HFF-Myc (cell line): ENCODE results near the gene TTC3.
A peak's percentile ranks its signal among the peaks of the same experiment; 100 is the strongest.

Source experiments
- DNase-seq: peaks from one replicate; pipeline ENCODE4 v3.0.0-alpha.2; 2011; ENCODE audit warnings: low read depth; ENCODE audit errors: extremely low read depth
- H3K4me3 ChIP-seq: replicated peaks from 2 replicates; pipeline ENCODE4 v1.5.1; 2011; ENCODE audit warnings: low read depth, mild to moderate bottlenecking, control low read depth, low read length
- CTCF ChIP-seq: IDR thresholded peaks from 2 replicates; pipeline ENCODE4 v1.5.1; 2012; ENCODE audit warnings: mild to moderate bottlenecking, low read depth, low read length, control low read depth; ENCODE audit errors: missing control alignments

The TTC3 gene

GRCh38 chr21:37159053-37159776 lies 86.2 kb downstream of the TTC3 start:
- H3K4me3 ChIP-seq, result no peak overlapping the region
- DNase-seq, result no peak
- TF ChIP-seq CTCF, result no peak

- H3K4me3 ChIP-seq, result no peak overlapping the region
- no peak for TF ChIP-seq CTCF
- DNase-seq, result no peak
Measured at GRCh38 chr21:37159949-37160348, 86.9 kb downstream of the TTC3 start.

- H3K4me3 ChIP-seq, result no peak overlapping the region
- DNase-seq, result no peak
- TF ChIP-seq CTCF, result no peak
Measured at GRCh38 chr21:37164742-37165141, 91.7 kb downstream of the TTC3 start.

GRCh38 chr21:37165586-37165985 lies 92.5 kb downstream of the TTC3 start:
- H3K4me3 ChIP-seq, result no peak overlapping the region
- DNase-seq, result no peak
- no peak for TF ChIP-seq CTCF

GRCh38 chr21:37166733-37167132 lies 93.7 kb downstream of the TTC3 start:
- TF ChIP-seq CTCF, result peak; percentile 3
- DNase-seq, result no peak
- no peak overlapping the region for H3K4me3 ChIP-seq

GRCh38 chr21:37168666-37169065 lies 95.6 kb downstream of the TTC3 start:
- no peak for TF ChIP-seq CTCF

GRCh38 chr21:37172646-37173045 lies 99.6 kb downstream of the TTC3 start:
- TF ChIP-seq CTCF, result no peak
- DNase-seq, result no peak
- no peak overlapping the region for H3K4me3 ChIP-seq

More at GRCh38 chr21:37168666-37169065, 95.6 kb downstream of the TTC3 start:
- DNase-seq, result no peak
- no peak overlapping the region for H3K4me3 ChIP-seq
